Measurements from ENCODE around the gene CECR2.
"Not testable (repeated sequence)": the region's sequence is repeated elsewhere in the genome, so short reads cannot be mapped to it uniquely, and the experiment has no call there.

CECR2 gene

DNA sequence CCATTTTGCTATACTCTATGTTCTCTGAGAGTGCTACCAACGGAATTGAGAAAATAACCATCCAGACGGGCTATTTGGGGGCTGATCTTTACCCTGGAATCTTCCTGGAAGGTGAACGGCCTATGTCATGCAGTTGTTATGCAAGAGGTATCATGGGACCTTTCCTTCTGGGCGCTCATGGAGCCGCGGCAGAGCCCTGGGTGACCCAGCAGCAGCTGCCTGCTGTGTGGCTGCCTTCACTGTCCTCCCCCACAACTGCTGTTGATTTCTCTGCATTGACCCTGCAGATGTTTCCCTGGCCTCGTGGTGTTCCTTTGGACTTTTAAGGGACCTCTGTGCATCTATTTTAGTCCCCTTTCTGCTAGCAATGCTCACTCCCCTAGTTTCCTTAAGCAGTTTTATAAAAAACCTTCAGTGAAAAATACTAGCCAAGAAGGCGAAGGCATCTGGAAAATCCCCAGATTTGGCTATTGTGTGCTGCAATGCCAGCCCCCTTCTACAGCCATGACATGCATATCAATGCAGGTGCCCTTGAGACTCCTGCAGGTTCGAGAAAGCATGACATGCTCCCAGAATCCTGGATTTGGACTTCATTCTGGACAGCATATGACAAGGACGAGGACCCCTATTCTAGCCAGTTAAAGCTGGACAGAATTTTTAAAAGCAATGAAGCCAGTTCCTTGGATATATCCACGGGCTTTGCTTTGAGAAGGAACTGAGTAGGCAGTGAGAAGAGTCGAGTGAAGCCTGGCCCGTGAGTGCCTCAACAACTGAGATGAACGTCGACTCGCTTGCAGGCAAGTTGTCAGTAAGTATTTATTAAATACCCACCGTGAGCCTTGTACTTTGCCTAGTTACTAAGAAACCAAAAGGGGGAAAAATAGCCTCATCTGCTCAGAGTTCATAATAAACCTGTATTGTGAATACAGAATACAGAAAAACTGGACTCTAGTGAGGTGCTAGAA, 193.9 kb downstream of the CECR2 start, which contains the start of gene SLC25A18:
Gene SLC25A18, plus strand, starts transcription at position 593 of the 965 bp plus-strand sequence. CDS start 16,447 bp downstream, outside the sequence.
- in situ Hi-C loops (cut with MboI; ENCODE audit: low sequenced_read_pairs), result no loop called here

DNA sequence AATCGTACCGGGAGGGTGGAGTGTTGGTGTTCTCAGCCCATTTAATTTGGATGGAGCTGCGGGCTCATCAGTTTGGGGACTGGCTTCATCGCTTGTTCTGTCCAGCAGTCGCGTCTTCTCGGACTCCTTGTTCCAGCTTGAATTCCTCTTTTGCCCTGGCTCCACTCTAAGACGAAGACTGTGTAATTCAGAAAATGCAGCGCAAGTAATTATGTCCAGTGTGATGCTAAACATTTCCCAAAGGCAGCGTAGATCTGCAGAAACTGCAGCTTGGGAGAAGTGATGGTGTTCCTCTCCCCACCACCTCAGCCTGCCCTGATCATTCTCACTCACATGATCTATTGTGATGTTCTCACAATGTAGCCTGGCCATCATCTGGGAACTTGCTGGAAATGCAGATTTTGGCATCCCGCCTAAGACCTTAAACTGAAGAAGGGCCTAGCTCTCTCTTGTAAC, 194.7 kb downstream of the CECR2 start:
- in situ Hi-C loops (cut with MboI; ENCODE audit: low sequenced_read_pairs), result no loop called here

DNA sequence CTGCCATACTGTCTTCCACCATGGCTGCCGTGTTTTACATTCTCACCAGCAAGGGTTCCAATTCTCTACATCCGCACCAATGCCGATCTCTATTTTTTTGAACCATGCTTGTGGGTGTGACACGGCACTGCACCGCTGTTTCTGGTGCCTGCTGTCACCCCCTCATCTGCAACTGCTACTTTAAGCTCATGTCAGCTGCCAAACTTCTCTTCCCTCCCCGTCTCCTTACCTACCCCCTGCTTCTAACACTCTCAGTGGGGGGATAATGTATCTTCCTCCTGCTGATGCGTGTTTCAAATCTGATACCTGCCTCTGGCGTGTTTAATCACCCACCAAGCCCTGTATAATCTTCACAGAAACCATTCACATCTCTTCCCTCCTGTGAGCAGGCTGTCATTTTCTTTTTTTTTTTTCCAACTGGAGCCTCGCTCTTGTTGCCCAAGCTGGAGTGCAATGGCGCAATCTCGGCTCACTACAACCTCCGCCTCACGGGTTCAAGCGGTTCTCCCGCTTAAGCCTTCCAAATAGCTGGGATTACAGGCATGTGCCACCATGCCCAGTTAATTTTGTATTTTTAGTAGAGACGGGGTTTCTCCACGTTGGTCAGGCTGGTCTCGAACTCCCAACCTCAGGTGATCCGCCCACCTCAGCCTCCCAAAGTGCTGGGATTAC, 196.9 kb downstream of the CECR2 start:
- in situ Hi-C loops (cut with MboI; ENCODE audit: low sequenced_read_pairs), result not testable (repeated sequence)

DNA sequence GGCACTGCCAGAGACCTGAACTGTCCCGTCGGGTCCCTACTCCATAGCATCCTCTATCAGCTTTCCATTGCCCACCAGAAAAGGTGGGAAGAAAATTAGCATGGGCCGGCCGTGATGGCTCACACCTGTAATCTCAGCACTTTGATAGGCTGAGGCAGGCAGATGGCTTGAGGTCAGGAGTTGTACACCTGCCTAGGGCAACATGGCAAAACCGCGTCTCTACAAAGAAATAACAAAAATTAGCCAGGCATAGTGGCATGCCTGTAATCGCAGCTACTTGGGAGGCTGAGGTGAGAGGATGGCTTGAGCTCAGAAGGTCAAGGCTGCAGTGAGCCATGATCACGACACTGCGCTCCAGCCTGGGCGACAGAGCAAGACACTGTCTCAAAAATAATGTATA, 197.5 kb downstream of the CECR2 start:
- in situ Hi-C loops (cut with MboI; ENCODE audit: low sequenced_read_pairs), result no loop called here

DNA sequence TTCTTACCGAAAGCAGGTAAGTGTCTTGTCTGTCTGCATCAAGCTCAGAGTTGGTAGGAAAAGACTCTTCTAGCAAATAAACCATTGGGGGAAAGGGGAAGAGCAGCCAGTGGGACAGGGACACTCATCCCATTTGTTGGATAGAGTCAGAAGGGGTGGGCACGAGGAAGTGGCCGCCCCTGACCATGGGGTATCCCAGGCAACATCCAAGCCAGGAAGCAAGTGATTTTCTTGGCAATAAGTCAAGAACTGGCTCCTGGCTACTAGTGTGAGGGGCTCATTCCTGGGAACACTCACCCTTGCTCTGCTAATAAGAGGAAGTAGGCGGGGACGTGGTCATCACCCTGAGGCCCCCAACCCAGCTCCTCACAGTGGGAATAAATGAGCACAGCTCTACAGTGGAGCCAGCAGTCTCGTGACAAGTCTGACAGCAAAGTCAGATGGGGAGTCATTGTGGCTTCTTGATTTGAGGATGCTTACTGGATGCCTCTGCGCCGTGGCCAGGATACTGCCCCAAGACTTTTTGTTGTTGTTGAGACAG, 200.8 kb downstream of the CECR2 start:
- in situ Hi-C loops (cut with MboI; ENCODE audit: low sequenced_read_pairs), result no loop called here

DNA sequence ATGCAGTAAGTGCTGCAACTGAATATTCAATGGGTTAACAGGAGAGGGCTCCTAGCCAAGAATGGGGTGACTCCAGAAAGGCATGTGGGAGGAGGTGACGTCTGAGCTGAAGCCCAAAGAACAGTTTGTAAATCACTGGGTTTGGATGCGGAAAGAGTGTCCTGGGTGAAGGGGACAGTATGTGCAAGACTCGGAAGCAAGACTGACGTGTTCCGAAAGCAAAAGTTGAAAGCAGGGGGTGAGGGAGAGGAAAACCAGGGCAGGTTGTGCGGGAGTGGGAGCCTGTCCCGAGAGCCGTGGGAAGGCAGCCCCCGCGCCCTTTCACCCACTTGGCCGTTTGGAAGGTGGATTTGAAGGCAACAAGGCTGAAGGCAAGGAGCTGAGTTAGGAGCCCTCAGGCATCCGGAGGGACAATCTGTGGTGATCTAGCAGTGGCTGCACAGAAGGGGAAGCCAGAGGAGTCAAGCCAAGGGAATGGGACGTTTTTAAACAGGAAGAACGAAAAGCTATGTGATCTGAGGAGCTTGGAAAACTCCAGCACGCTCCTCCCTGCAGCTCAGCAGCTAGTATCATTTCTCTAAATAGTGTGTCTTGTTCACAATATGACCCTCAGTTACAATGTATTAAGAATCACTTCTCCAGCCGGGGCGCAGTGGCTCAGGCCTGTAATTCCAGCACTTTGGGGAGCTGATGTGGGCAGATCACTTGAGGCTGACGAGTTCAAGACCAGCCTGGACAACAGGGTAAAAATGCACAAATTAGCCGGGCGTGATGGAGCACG, 201.8 kb downstream of the CECR2 start:
- in situ Hi-C loops (cut with MboI; ENCODE audit: low sequenced_read_pairs), result no loop called here

DNA sequence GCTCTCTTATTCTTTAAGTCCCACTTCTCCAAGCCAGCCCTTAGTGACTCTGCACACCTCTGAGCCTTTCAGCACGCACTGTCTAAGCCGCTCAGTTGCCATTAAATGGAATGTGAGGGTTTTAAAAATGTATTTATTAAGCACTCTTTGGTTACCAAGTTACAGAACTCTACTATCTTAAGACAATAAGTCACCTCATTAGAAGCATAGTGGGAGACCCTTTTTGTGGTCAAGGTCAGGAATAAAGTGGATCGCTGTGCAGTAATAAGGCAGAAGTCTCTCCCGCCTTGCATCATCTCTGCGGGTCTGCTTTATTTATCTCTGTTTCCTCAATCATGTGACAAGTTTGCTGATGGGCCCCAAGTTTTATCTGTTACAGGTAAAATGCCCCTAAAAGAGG, 205.9 kb downstream of the CECR2 start:
- in situ Hi-C loops (cut with MboI; ENCODE audit: low sequenced_read_pairs), result no loop called here

DNA sequence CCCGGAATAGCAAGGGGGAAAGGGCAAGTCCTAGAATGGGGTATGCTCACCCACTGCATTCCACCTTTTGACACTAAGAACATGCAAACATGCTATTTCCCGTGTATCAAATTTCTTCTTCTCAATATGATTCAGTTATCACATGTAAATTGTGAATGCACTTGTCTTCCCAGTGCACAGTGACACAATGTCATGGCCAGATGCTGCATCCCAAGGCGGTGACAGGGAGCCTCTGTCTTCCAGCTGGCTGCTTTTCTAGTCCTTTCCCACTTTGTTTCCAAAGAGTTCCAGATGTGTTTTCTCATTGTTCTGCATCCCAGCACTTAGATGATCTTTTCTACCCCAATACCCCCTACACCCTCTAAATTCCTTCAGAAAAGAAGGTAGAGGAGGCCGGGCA, 206.4 kb downstream of the CECR2 start:
- in situ Hi-C loops (cut with MboI; ENCODE audit: low sequenced_read_pairs), result no loop called here

DNA sequence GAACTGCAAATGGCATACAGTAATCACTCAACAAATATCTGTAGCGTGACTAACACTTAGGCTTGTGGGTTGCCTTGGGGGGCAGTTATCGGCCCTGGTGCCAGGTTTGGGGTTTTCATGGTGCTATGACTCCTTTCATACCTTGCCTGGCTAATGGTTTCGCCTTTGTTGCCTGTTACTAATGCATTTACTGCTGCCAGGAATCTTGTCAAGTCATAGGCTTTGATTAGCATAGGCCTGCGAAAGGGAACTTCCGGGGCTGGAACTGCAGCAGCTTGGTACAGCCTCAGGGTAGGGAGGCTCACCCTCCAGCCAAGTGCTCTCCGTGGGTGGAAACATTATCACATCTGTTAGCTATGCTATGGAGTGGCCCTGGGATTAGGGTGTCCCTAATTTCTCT, 207.2 kb downstream of the CECR2 start:
- in situ Hi-C loops (cut with MboI; ENCODE audit: low sequenced_read_pairs), result no loop called here

DNA sequence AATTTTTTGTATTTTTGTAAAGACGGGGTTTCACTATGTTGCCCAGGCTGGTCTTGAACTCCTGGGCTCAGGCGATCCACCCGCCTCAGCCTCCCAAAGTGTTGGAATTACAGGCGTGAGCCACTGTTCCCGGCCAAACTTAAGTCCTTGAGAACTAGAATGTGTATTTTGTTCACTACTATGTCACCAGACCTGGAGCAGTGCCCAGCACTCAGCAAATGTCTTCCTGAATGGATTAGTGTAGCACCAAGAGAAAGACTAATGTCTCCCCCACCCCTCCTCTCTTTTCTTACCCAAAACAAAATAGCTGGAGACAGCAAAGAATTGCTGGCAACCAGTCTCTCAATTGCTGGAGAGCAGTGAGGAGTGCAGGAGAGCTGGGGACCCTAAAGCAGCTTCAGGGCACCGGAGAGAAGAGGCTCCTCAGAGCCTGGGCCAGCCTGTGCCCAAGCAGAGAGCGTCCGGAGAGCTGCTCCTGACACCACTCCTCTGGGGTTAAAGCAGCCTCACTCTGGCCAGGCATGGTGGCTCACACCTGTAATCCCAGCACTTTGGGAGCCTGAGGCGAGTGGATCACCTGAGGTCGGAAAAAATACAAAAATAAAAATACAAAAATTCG, 209.0 kb downstream of the CECR2 start:
- in situ Hi-C loops (cut with MboI; ENCODE audit: low sequenced_read_pairs), result no loop called here

DNA sequence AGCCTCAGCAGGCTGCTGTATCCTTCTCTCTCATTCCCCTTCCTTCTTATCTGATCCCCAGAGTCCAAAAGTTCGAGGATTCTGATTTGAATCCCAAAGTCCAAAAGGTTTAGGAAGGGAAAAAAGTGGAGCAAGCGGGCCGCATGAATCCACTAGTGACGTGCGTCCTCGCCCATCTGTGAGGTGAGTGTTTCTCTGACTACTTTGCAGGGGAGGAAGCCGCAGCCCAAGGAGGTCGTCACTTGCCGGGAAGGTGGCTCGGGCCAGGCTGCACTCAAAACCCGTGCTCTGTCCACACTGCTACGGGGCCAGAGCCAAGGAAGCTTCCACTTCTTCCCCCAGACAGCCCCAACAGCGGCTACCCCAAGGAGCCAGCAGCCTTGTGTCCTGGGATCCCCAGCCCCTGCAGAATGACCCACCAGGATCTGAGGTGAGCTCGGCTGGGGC, 210.3 kb downstream of the CECR2 start:
- in situ Hi-C loops (cut with MboI; ENCODE audit: low sequenced_read_pairs), result no loop called here

DNA sequence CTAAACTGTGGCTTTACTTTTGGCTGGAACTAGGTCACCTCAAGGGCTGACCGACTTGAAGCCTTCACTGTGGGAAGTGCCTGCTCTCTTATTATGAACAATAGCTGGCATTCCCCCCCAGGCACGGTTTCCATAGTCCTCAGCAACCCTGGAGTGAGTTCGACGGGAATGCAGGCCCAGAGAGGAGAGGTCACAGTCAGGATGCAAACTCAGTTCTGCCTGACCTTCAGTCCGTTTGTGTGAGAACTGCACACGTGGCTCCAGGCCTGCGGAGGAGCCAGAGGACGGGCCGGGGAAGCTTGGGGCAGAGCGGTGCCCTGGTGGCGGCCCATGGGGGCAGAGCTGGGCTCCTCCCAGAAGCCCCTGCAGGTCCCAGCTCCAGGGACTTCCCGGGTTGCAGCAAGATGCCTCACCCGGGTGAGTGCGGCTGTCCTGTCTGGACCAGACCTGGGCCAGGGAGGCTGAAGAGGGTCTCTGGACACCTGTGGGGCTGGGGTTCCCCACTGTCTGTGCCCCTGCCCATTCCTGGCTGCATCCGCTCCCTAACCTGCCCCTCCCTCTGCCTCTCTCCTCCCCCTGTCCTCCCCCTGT, 211.3 kb downstream of the CECR2 start:
- in situ Hi-C loops (cut with MboI; ENCODE audit: low sequenced_read_pairs), result no loop called here

DNA sequence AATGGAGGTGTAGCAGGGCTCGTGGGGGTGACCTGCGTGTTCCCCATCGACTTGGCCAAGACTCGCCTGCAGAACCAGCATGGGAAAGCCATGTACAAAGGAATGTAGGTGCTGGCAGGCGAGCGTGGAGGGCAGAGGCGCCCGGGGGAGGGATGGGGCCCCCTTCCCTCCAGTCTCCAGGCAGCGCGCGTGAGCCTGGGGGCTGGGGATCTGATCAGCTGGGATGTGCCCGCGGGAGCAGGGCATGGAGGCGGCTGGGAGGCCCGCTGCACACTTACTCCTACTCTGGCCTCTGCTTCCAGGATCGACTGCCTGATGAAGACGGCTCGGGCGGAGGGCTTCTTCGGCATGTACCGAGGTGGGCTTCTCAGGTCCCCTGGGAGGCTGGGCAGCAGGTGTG, 211.8 kb downstream of the CECR2 start:
- in situ Hi-C loops (cut with MboI; ENCODE audit: low sequenced_read_pairs), result no loop called here

DNA sequence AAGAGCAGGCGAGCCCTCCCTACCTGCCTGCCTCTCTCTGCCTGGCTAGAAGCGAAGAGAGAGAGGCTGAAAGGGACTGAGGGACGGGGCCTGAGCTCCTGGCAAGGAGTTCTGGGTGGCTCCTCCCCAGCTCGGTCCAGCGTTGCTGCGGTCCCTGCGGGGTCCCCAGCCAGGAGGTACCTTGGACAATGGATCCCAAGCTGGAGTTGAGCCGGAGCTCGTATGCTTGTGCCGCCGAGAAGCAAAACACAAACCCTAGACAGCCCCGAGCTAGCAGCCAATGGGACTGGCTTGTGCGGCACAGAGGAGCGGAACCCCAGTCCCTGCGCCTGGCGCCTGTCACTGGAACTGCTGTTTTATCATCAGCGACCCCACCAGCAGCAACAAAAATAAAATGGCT, 212.4 kb downstream of the CECR2 start:
- in situ Hi-C loops (cut with MboI; ENCODE audit: low sequenced_read_pairs), result no loop called here

DNA sequence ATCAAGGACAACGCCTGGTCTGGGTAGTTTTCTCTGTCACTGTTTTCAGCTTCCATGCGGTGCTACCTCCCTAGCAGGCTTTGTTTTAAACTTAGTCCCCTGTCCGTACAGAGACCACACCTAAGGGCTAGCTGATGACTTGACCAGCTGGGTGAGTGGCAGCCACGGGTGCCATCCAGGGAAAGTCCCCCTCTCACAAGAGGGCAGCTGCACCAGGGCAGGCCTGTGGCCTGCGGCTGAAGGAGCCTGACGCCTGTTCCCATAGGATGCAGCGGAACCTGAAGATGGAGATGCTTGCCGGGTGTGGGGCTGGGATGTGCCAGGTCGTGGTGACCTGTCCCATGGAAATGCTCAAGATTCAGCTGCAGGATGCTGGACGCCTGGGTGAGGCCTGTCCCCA, 213.9 kb downstream of the CECR2 start:
- in situ Hi-C loops (cut with MboI; ENCODE audit: low sequenced_read_pairs), result no loop called here

DNA sequence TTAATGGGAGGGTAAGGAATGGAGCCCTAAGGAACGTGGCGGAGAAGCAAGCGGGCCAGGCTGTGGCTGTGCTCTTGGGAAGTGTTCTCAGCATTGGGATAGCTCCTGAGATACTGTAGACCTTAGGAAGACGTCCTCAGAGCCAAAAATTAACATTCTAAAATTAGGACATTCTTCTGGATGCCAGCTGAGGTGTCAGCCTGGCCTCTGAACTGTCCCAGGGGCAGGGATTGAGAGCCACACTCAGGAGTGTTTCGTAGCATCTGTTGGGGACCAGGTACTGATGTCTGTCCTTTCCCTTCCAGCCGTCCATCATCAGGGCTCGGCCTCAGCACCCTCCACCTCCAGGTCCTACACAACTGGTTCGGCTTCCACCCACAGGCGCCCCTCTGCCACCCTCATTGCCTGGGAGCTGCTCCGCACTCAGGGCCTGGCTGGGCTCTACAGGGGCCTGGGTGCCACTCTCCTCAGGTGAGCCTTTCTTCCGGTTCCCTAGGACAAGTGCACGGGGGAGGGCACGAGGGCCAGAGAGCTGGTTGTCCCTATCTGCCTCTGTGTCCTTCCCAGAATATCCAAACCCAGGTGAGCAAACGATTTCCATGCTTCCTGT, 217.7 kb downstream of the CECR2 start:
- in situ Hi-C loops (cut with MboI; ENCODE audit: low sequenced_read_pairs), result no loop called here

DNA sequence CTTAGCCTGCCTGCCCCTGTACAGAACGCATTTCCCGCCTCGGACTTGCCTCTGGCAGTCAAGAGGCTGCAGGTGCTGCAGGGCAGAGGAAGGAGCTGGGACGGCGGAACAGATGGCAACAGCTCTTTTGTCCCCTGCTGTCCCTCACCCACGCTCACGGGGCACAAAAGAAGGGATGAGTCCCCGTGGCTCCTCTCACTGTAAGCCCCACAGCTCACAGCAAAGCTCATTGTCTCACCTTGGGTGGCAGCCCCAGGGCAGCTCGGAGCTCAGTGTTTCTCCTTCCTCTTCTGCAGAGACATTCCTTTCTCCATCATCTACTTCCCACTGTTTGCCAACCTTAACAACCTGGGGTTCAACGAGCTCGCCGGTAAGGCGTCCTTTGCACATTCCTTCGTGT, 218.4 kb downstream of the CECR2 start:
- in situ Hi-C loops (cut with MboI; ENCODE audit: low sequenced_read_pairs), result no loop called here

DNA sequence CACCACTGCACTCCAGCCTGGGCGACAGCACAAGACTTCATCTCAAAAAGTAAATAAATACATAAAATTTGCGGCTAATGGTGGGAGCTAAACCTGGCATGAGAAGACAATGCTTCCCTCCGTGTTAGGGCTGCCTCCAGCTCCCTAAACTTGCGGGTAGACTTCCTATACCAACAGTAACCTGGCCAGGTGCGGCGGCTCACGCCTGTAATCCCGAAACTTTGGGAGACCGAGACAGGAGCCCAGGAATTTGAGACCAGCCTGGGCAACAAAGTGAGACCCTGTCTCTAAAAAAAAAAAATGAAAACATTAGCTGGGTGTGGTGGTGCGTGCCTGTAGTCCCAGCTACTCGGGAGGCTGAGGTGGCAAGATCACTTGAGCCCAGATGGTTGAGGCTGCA, 219.3 kb downstream of the CECR2 start:
- in situ Hi-C loops (cut with MboI; ENCODE audit: low sequenced_read_pairs), result no loop called here

DNA sequence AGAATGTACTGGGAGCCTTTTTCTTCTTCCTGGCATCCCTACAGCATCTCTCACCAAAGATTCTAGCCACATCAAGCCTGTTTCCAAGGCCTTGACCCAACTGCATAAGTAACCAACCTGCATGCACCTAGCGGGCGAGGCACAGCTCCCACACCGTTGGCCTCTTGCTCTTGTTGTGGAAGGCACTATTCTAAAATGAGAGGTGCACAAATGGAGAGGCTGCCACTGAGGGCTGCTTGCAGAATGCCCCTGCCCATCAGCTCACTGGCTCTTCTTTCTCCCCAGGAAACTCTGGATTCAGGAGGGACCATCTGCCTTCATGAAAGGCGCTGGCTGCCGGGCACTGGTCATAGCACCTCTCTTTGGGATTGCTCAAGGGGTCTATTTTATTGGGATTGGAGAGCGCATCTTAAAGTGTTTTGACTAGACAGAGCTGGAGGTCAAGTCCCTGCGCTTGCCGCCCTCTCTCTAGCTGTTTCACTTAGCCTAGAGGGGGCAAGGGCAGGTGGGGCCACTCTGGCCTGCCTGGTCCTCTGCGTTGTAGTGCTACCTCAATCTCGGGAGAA, 220.6 kb downstream of the CECR2 start:
- in situ Hi-C loops (cut with MboI; ENCODE audit: low sequenced_read_pairs), result no loop called here
